Mesothelial cell of epicardium (in vitro differentiated cells): ENCODE results near the gene NTSR2. TPM values are rescaled to one million over a fixed set of nuclear protein-coding genes. Genes with fewer than 3 reads are reported as not detected.

ENCODE experiments used
- DNase-seq, 2 experiments: peaks; one replicate each; pipeline ENCODE4 v3.0.0; 2021; ENCODE audit warnings: low spot score in 2 of 2; ENCODE audit not compliant: unreplicated experiment in 2 of 2
- H3K27ac Mint-ChIP-seq: 2 replicates; pipeline ENCODE4 v1.8.0; 2021; ENCODE audit warnings: mixed read lengths
- H3K27me3 Mint-ChIP-seq: 2 replicates; pipeline ENCODE4 v1.8.0; 2021; ENCODE audit warnings: low read depth, mixed read lengths
- H3K36me3 Mint-ChIP-seq: 2 replicates; pipeline ENCODE4 v1.8.0; 2021; ENCODE audit warnings: mixed read lengths
- H3K4me1 Mint-ChIP-seq: 2 replicates; pipeline ENCODE4 v1.8.0; 2021; ENCODE audit warnings: mixed read lengths
- H3K4me3 Mint-ChIP-seq: 2 replicates; pipeline ENCODE4 v1.8.0; 2021; ENCODE audit warnings: mild to moderate bottlenecking, moderate library complexity, mixed read lengths
- H3K9me3 Mint-ChIP-seq: 2 replicates; pipeline ENCODE4 v1.8.0; 2021; ENCODE audit warnings: mixed read lengths
- CTCF ChIP-seq: fragments of 200-600 bp; sonication (generic); IDR thresholded peaks from one replicate; pipeline ENCODE4 v1.5.0; 2021; ENCODE audit warnings: antibody characterized with exemption; ENCODE audit not compliant: unreplicated experiment
- total RNA-seq: library from RNA; stranded (reverse); gene quantifications from 3 replicates; pipeline ENCODE4 v1.2.1, GENCODE V29; 2021

NTSR2 gene
- total RNA-seq, 1 donor from 2014 or later, result not detected

GRCh38 chr2:11657195-11657594 lies 12.8 kb downstream of the NTSR2 start:
- Mint-ChIP-seq H3K9me3 (peaks cover 4% of the 10 kb centered on the region), H3K27me3 (peaks cover 23% of the 10 kb centered on the region), H3K4me1 (peaks cover 4% of the 10 kb centered on the region), H3K4me3 (no peak overlapping the region), H3K36me3 (peaks cover 3% of the 10 kb centered on the region), H3K27ac (no peak overlapping the region)
- TF ChIP-seq CTCF, result no peak
- DNase-seq, result no peak

- Mint-ChIP-seq H3K9me3 (no peaks in the 10 kb centered on the region), H3K27me3 (peaks cover 23% of the 10 kb centered on the region), H3K36me3 (no peaks in the 10 kb centered on the region), H3K27ac (no peak overlapping the region), H3K4me1 (peaks cover 4% of the 10 kb centered on the region), H3K4me3 (no peak overlapping the region)
- DNase-seq, result no peak
- no peak for TF ChIP-seq CTCF
Measured at GRCh38 chr2:11656671-11657101, 13.3 kb downstream of the NTSR2 start.

DNA sequence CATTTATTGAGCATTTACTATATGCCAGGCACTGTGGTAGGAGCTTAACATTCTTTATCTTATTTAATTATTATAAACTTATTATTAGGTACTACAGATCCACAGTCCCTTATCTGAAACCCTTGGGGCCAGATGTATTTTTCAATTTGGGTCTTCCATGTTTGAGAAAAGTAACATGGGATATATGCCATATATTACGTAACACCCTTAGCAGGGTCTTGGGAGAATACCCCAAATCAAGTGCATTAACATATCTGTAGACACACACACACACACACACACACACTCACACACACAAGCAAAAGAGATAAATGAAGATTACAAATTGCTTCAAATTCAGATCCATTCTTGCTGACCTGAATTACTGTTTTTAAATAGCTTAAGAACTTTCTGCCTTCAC lies 13.7 kb downstream of the NTSR2 start:
- DNase-seq, result no peak
- H3K4me1 Mint-ChIP-seq, result peaks cover 4% of the 10 kb centered on the region
- no peak for TF ChIP-seq CTCF
- no peaks in the 10 kb centered on the region for H3K9me3 Mint-ChIP-seq
- H3K27ac Mint-ChIP-seq, result no peak overlapping the region
- H3K4me3 Mint-ChIP-seq, result no peak overlapping the region
- peaks cover 22% of the 10 kb centered on the region for H3K27me3 Mint-ChIP-seq
- no peaks in the 10 kb centered on the region for H3K36me3 Mint-ChIP-seq

DNA sequence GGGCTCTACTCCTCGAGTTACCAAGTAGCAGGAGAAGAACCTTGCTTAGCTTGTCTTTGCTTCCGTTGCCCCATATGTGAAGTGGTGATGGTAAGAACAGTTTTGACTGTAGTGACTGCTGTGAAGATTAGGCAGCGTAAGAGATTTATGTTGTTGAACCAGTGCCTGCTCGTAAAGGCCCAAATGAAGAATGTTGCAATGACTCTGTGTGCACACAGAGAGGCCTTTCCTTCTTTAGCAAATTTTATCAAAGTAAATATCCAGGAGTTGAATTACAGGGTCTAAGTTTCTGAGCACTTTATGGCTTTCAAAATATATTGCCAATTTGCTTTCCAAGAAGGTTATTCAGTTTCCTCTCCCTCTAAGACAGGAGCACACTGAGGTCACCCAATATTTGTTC lies 14.5 kb downstream of the NTSR2 start:
- H3K9me3 Mint-ChIP-seq, result no peaks in the 10 kb centered on the region
- H3K4me1 Mint-ChIP-seq, result peaks cover 4% of the 10 kb centered on the region
- no peaks in the 10 kb centered on the region for H3K36me3 Mint-ChIP-seq
- TF ChIP-seq CTCF, result no peak
- DNase-seq, result no peak
- peaks cover 17% of the 10 kb centered on the region for H3K27me3 Mint-ChIP-seq
- no peak overlapping the region for H3K4me3 Mint-ChIP-seq
- no peak overlapping the region for H3K27ac Mint-ChIP-seq

- Mint-ChIP-seq H3K27ac (no peak overlapping the region), H3K4me3 (no peak overlapping the region), H3K4me1 (peaks cover 6% of the 10 kb centered on the region), H3K27me3 (peaks cover 2% of the 10 kb centered on the region), H3K9me3 (no peaks in the 10 kb centered on the region), H3K36me3 (no peaks in the 10 kb centered on the region)
- no peak for TF ChIP-seq CTCF
- no peak for DNase-seq
Measured at GRCh38 chr2:11652553-11652952, 17.4 kb downstream of the NTSR2 start.
